ENCODE data around the gene FHOD3. TPM values are rescaled to one million over a fixed set of nuclear protein-coding genes. Genes with fewer than 3 reads are reported as not detected.

FHOD3 gene
- total and polyA plus RNA-seq, 4 donors = 6.2 to 42.0 (median 20.4) TPM

DNA sequence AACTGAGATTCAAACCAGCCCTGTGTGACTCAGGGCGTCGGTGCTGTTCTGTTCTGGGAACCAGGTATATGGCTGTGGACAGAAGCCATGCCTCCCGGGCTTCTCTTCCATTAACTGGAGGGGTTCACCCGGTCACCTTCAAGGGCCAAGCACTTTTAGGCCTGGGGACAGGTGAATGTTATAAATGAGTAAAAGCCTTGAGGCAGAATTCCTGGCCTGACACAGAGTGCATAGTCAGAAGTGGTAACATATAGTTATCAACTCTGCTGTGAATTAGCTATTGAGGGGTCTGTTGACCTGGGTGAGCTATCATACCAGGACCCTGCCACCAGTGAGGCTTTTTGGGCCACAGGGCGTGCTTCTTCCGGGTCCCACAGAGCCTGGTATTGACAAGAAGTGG lies 2.7 kb downstream of the FHOD3 start:
- no peak overlapping the region for H3K27ac ChIP-seq (ENCODE audit: low read depth in 1 of 2, low read length in 2 of 2)
- DNase-seq (no peak), ATAC-seq (ENCODE audit: low FRiP score) (no peak)
- 95 to 98% methylated on average over 6 of the region's 6 CpGs for WGBS, 2 donors
- no peak overlapping the region for H3K4me3 ChIP-seq (ENCODE audit: low read length in 2 of 2)
- H3K36me3 ChIP-seq (ENCODE audit: control insufficient read depth in 1 of 2, insufficient read depth in 2 of 2, low read length in 1 of 2) = no peaks in the 10 kb centered on the region
- intact Hi-C loops (cut with DNase I) = no loop called here
- no peaks in the 10 kb centered on the region for H3K9me3 ChIP-seq (ENCODE audit: control insufficient read depth, low read length)
- no peaks in the 10 kb centered on the region for H3K4me1 ChIP-seq (ENCODE audit: control insufficient read depth in 1 of 2, insufficient read depth in 2 of 2, low read length in 2 of 2)
- H3K27me3 ChIP-seq (ENCODE audit: control insufficient read depth in 1 of 2, insufficient read depth in 2 of 2, low read length in 1 of 2) = no peaks in the 10 kb centered on the region

DNA sequence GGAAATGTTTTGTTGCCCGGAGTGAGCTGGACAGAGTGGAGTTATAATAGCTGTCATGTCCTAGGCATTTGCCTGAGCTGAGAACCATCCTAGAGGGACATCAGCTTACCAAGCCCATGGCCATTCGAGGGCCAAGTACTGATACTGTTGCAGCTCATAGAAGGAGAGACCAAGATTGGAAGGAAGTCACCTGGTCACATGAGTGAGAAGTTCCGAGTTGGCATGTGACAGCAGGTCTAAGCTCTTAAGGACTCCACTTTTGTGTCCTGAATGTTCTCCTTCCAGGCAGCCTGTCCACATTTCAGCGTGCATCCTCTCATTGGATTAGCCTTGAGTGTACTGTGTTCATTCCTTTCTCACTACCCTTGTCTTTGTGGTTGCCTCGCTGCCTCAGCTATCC lies 4.4 kb downstream of the FHOD3 start:
- DNase-seq = no peak
- Histone ChIP-seq H3K27ac (ENCODE audit: low read depth in 1 of 2, low read length in 2 of 2) (no peak overlapping the region), H3K4me1 (ENCODE audit: control insufficient read depth in 1 of 2, insufficient read depth in 2 of 2, low read length in 2 of 2) (no peaks in the 10 kb centered on the region), H3K4me3 (ENCODE audit: low read length in 2 of 2) (no peak overlapping the region), H3K9me3 (ENCODE audit: control insufficient read depth, low read length) (no peaks in the 10 kb centered on the region), H3K27me3 (ENCODE audit: control insufficient read depth in 1 of 2, insufficient read depth in 2 of 2, low read length in 1 of 2) (no peaks in the 10 kb centered on the region), H3K36me3 (ENCODE audit: control insufficient read depth in 1 of 2, insufficient read depth in 2 of 2, low read length in 1 of 2) (no peaks in the 10 kb centered on the region)
- ATAC-seq (ENCODE audit: low FRiP score) = no peak
- intact Hi-C loops (cut with DNase I) = no loop called here
- 91 to 92% methylated on average over 5 of the region's 5 CpGs for WGBS, 2 donors

DNA sequence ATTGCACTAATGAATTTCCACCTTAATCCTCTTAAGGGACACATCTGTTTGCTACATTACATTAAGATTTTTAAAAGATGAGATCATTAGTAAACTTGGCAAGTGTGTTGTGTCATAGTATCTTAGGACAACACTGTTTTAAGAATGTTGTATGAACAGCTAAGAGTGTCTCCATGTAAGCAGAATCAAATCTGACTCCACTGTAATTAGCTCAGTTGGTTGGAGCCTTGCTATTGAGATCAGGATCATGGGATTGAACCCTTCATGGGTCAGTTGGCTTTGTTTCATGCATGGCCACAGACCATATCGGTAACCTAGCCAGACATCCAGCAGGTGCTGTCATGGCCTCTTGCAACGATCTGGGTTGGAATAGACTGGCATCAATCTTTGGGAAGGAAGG lies 5.2 kb downstream of the FHOD3 start:
- Histone ChIP-seq H3K27me3 (ENCODE audit: control insufficient read depth in 1 of 2, insufficient read depth in 2 of 2, low read length in 1 of 2) (no peaks in the 10 kb centered on the region), H3K4me1 (ENCODE audit: control insufficient read depth in 1 of 2, insufficient read depth in 2 of 2, low read length in 2 of 2) (no peaks in the 10 kb centered on the region), H3K27ac (ENCODE audit: low read depth in 1 of 2, low read length in 2 of 2) (no peak overlapping the region), H3K4me3 (ENCODE audit: low read length in 2 of 2) (no peak overlapping the region), H3K9me3 (ENCODE audit: control insufficient read depth, low read length) (no peaks in the 10 kb centered on the region), H3K36me3 (ENCODE audit: control insufficient read depth in 1 of 2, insufficient read depth in 2 of 2, low read length in 1 of 2) (no peaks in the 10 kb centered on the region)
- WGBS, 2 donors = 81 to 86% methylated on average over 2 of the region's 2 CpGs
- no peak for ATAC-seq (ENCODE audit: low FRiP score)
- intact Hi-C loops (cut with DNase I) = no loop called here
- DNase-seq = no peak

DNA sequence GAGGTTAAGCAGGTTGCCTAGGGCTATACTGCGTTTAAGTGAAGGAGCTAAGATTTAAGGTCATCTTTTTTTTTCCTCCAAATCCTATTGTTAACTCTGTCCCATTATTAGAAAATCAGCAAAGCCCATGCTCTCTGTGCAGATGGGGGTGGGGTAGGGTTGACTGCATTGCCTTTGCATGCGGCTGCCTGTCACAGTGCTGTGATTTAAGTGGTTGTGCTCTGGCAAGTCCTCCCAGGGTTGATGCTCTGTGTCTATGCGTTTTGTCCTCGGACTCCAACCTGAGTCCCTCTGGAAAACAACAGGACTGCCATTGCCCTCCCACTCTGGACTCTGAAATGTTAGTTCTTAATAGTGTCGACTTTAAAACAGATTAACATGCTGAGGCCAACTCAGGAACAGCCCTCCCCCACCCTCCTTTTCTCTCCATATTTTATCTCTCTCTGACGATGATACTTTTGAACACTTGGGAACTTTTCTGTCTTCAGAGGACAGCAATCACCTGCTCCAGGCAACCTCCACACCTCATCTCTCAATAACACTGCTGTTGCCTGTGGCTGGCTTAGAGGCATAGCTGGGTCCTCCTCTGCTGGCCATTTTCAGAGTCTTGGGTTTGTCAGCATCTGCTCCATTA lies 5.8 kb downstream of the FHOD3 start:
- intact Hi-C loops (cut with DNase I) = no loop called here
- H3K36me3 ChIP-seq (ENCODE audit: control insufficient read depth in 1 of 2, insufficient read depth in 2 of 2, low read length in 1 of 2) = no peaks in the 10 kb centered on the region
- no peaks in the 10 kb centered on the region for H3K9me3 ChIP-seq (ENCODE audit: control insufficient read depth, low read length)
- H3K27ac ChIP-seq (ENCODE audit: low read depth in 1 of 2, low read length in 2 of 2) = no peak overlapping the region
- ATAC-seq (ENCODE audit: low FRiP score) (no peak), DNase-seq (no peak)
- 75 to 79% methylated on average over 6 of the region's 6 CpGs for WGBS, 2 donors
- no peaks in the 10 kb centered on the region for H3K27me3 ChIP-seq (ENCODE audit: control insufficient read depth in 1 of 2, insufficient read depth in 2 of 2, low read length in 1 of 2)
- H3K4me3 ChIP-seq (ENCODE audit: low read length in 2 of 2) = no peak overlapping the region
- no peaks in the 10 kb centered on the region for H3K4me1 ChIP-seq (ENCODE audit: control insufficient read depth in 1 of 2, insufficient read depth in 2 of 2, low read length in 2 of 2)

DNA sequence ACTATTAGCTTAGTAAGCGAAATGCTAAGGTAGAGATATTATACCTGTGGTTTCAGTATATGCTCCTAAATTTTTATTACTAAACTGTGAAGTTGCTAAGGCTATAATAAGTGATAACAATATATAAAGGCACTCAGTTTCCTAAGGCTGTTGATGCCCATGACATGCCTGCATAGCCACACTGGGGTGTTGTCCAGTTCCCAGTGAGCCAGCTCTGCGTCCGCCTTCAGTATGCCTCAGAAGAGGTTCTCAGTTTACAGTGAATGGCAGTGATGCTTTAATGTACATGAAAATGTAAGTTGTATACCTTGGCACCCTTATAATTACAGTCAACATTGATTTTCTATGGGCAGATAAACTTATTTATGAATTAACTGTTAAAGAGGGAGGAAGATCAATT lies 7.2 kb downstream of the FHOD3 start:
- Histone ChIP-seq H3K4me1 (ENCODE audit: control insufficient read depth in 1 of 2, insufficient read depth in 2 of 2, low read length in 2 of 2) (no peaks in the 10 kb centered on the region), H3K9me3 (ENCODE audit: control insufficient read depth, low read length) (no peaks in the 10 kb centered on the region), H3K27ac (ENCODE audit: low read depth in 1 of 2, low read length in 2 of 2) (no peak overlapping the region), H3K27me3 (ENCODE audit: control insufficient read depth in 1 of 2, insufficient read depth in 2 of 2, low read length in 1 of 2) (no peaks in the 10 kb centered on the region), H3K36me3 (ENCODE audit: control insufficient read depth in 1 of 2, insufficient read depth in 2 of 2, low read length in 1 of 2) (no peaks in the 10 kb centered on the region), H3K4me3 (ENCODE audit: low read length in 2 of 2) (no peak overlapping the region)
- 96 to 97% methylated on average over 3 of the region's 3 CpGs for WGBS, 2 donors
- DNase-seq (no peak), ATAC-seq (ENCODE audit: low FRiP score) (no peak)
- intact Hi-C loops (cut with DNase I) = no loop called here

DNA sequence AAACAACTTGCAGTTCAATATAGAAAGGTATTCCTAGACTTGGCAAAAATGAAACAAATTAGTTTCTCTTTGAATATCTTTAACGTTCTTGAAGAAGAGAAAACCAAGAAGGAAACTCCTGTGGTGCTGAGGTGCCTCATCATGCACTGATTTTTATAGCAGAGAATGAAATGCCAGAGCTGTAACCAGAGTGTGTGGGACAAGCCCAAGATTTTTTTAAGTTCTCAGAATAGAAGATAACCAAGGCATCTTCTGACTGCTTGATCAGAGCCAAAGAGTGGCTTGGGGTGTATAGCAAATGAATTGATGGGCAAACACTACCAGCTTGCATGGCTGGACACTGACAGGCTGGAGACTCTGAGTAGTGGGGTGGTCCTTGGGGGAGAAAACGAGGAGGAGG lies 7.9 kb downstream of the FHOD3 start:
- no peak overlapping the region for H3K27ac ChIP-seq (ENCODE audit: low read depth in 1 of 2, low read length in 2 of 2)
- DNase-seq (no peak), ATAC-seq (ENCODE audit: low FRiP score) (no peak)
- no peak overlapping the region for H3K4me3 ChIP-seq (ENCODE audit: low read length in 2 of 2)
- no peaks in the 10 kb centered on the region for H3K27me3 ChIP-seq (ENCODE audit: control insufficient read depth in 1 of 2, insufficient read depth in 2 of 2, low read length in 1 of 2)
- H3K9me3 ChIP-seq (ENCODE audit: control insufficient read depth, low read length) = no peaks in the 10 kb centered on the region
- H3K36me3 ChIP-seq (ENCODE audit: control insufficient read depth in 1 of 2, insufficient read depth in 2 of 2, low read length in 1 of 2) = no peaks in the 10 kb centered on the region
- WGBS, 2 donors = 78 to 80% methylated on average over 2 of the region's 2 CpGs
- H3K4me1 ChIP-seq (ENCODE audit: control insufficient read depth in 1 of 2, insufficient read depth in 2 of 2, low read length in 2 of 2) = no peaks in the 10 kb centered on the region
- intact Hi-C loops (cut with DNase I) = no loop called here

DNA sequence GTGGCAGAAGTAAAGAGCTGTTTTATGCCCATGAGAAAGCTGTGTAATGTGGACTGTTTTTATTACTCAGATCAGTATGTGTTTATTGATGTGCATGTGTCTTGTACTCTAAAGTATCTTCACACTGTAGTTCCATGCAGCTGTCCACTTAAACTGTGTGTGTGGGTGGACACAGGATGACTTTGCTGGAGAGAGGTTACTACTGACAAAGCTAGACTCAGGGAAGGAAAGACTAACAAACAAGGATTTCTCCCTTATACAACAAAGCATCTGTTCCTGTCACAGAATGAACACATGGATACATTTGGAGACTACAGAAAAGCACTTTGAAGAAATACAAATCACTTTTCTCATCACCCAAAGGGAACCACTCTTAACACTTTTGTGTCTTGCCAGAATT lies 10.0 kb downstream of the FHOD3 start:
- Histone ChIP-seq H3K4me1 (ENCODE audit: control insufficient read depth in 1 of 2, insufficient read depth in 2 of 2, low read length in 2 of 2) (no peaks in the 10 kb centered on the region), H3K27ac (ENCODE audit: low read depth in 1 of 2, low read length in 2 of 2) (no peak overlapping the region), H3K4me3 (ENCODE audit: low read length in 2 of 2) (no peak overlapping the region), H3K36me3 (ENCODE audit: control insufficient read depth in 1 of 2, insufficient read depth in 2 of 2, low read length in 1 of 2) (no peaks in the 10 kb centered on the region), H3K27me3 (ENCODE audit: control insufficient read depth in 1 of 2, insufficient read depth in 2 of 2, low read length in 1 of 2) (no peaks in the 10 kb centered on the region), H3K9me3 (ENCODE audit: control insufficient read depth, low read length) (no peaks in the 10 kb centered on the region)
- ATAC-seq (ENCODE audit: low FRiP score) = no peak
- intact Hi-C loops (cut with DNase I) = no loop called here
- no peak for DNase-seq

DNA sequence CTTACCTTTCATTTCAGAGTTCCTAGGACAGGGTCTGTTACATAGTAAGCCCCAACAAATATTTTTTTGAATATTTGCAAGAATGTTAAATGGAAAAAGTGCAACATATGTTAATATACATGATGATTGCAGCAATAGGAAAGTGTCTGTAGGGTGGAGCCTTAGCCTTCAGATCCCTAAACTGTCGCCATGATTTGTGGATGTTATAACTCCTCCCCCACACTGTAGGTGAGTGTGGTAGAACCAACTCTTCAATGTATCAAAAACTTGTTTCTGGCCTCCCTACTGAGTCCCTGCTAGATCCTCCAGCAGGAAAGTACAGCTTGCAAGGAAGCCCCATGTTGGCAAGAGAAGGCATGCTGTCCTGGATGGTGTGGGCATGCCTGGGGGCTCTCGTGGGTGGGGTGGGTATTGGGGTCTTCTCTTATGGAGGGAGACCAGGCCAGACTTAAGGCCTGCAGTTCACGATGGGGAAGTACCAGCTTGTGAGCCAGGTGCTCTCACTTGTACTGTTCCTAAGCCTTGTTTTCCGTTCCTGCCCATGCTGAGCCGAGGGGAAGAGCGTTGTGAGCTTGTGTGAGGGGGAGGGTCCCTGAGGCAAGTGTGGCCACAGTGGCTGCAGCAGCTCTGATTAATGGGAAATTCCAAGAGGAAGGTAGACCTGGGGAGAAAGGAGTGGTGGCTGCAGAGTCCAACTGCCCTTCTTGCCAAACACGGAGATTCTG lies 11.4 kb downstream of the FHOD3 start:
- Histone ChIP-seq H3K4me1 (ENCODE audit: control insufficient read depth in 1 of 2, insufficient read depth in 2 of 2, low read length in 2 of 2) (no peaks in the 10 kb centered on the region), H3K36me3 (ENCODE audit: control insufficient read depth in 1 of 2, insufficient read depth in 2 of 2, low read length in 1 of 2) (no peaks in the 10 kb centered on the region), H3K4me3 (ENCODE audit: low read length in 2 of 2) (no peak overlapping the region), H3K9me3 (ENCODE audit: control insufficient read depth, low read length) (no peaks in the 10 kb centered on the region), H3K27ac (ENCODE audit: low read depth in 1 of 2, low read length in 2 of 2) (no peak overlapping the region), H3K27me3 (ENCODE audit: control insufficient read depth in 1 of 2, insufficient read depth in 2 of 2, low read length in 1 of 2) (no peaks in the 10 kb centered on the region)
- WGBS, 2 donors = 88 to 91% methylated on average over 7 of the region's 7 CpGs
- ATAC-seq (ENCODE audit: low FRiP score) (no peak), DNase-seq (no peak)
- intact Hi-C loops (cut with DNase I) = no loop called here
